HEK293T (cell line): ENCODE measurements around the gene RNF112.

ENCODE experiments used
- CTCF ChIA-PET: fragments of 350-600 bp; formaldehyde crosslinking; extraction: SDS; loops from one replicate; lab custom pipeline; 2021; ENCODE audit warnings: antibody characterized with exemption, inconsistent platforms; lab: Yijun Ruan, JAX
- POLR2A ChIA-PET: fragments of 350-600 bp; formaldehyde crosslinking; extraction: SDS; loops from one replicate; lab custom pipeline; 2020; ENCODE audit warnings: antibody characterized with exemption, inconsistent platforms; lab: Yijun Ruan, JAX
- DNase-seq: peaks from one replicate; pipeline ENCODE4 v3.0.0; 2012; ENCODE audit warnings: mixed read lengths; ENCODE audit errors: extremely low spot score
- ARNT ChIP-seq: fragments of 450-650 bp; IDR thresholded peaks from 2 replicates; pipeline ENCODE4 v1.6.1; 2017; ENCODE audit warnings: mild to moderate bottlenecking
- BHLHE40 ChIP-seq: fragments of 450-650 bp; IDR thresholded peaks from 2 replicates; pipeline ENCODE4 v1.6.1; 2016; ENCODE audit warnings: mild to moderate bottlenecking, moderate library complexity, borderline replicate concordance
- CTBP1 ChIP-seq: fragments of 450-650 bp; IDR thresholded peaks from 2 replicates; pipeline ENCODE4 v1.6.1; 2016; ENCODE audit warnings: borderline replicate concordance
- ELF4 ChIP-seq: fragments of 450-650 bp; IDR thresholded peaks from 2 replicates; pipeline ENCODE4 v1.6.1; 2017; ENCODE audit warnings: antibody characterized with exemption
- FOXA1 ChIP-seq: fragments of 450-650 bp; IDR thresholded peaks from 2 replicates; pipeline ENCODE4 v1.6.1; 2016; ENCODE audit warnings: mild to moderate bottlenecking
- FOXK2 ChIP-seq: fragments of 450-650 bp; IDR thresholded peaks from 2 replicates; pipeline ENCODE4 v1.6.1; 2016; ENCODE audit warnings: mild to moderate bottlenecking
- FOXM1 ChIP-seq: fragments of 450-650 bp; IDR thresholded peaks from 2 replicates; pipeline ENCODE4 v1.6.1; 2017; ENCODE audit warnings: mild to moderate bottlenecking, borderline replicate concordance
- HDGF ChIP-seq: fragments of 450-650 bp; IDR thresholded peaks from 2 replicates; pipeline ENCODE4 v1.6.1; 2017; ENCODE audit warnings: antibody characterized with exemption, borderline replicate concordance
- L3MBTL2 ChIP-seq: fragments of 450-650 bp; conservative IDR thresholded peaks from 2 replicates; pipeline ENCODE4 v1.6.1; 2016; ENCODE audit warnings: mild to moderate bottlenecking
- LEF1 ChIP-seq: fragments of 450-650 bp; IDR thresholded peaks from 2 replicates; pipeline ENCODE4 v1.6.1; 2017; ENCODE audit warnings: mild to moderate bottlenecking, borderline replicate concordance
- NFRKB ChIP-seq: fragments of 450-650 bp; IDR thresholded peaks from 2 replicates; pipeline ENCODE4 v1.6.1; 2016; ENCODE audit warnings: mild to moderate bottlenecking, moderate library complexity
- PKNOX1 ChIP-seq: fragments of 450-650 bp; IDR thresholded peaks from 2 replicates; pipeline ENCODE4 v1.6.1; 2016
- SP1 ChIP-seq: fragments of 450-650 bp; IDR thresholded peaks from 2 replicates; pipeline ENCODE4 v1.6.1; 2017
- SUZ12 ChIP-seq: fragments of 450-650 bp; IDR thresholded peaks from 2 replicates; pipeline ENCODE4 v1.6.1; 2016; ENCODE audit warnings: mild to moderate bottlenecking
- TARDBP ChIP-seq: fragments of 450-650 bp; IDR thresholded peaks from 2 replicates; pipeline ENCODE4 v1.6.1; 2016
- ZNF384 ChIP-seq: fragments of 450-650 bp; IDR thresholded peaks from 2 replicates; pipeline ENCODE4 v1.6.1; 2016

Gene RNF112

GRCh38 chr17:19369107-19369778 is 41.8 kb upstream of the RNF112 start:
- CTCF ChIA-PET: no interaction called here
- POLR2A ChIA-PET: interaction anchor here (0.6 to 3.8 kb wide), 2 partner anchors 9 to 493 kb away, joined by 3 to 19 read pairs; partner anchors contain the start of gene MAPK7
- TF ChIP-seq LEF1 (no peak), PKNOX1 (no peak), CTBP1 (no peak), FOXA1 (no peak), ARNT (no peak), NFRKB (no peak)
- DNase-seq: no peak

- DNase-seq: no peak
- TF ChIP-seq ARNT (no peak), ELF4 (no peak), SP1 (no peak), TARDBP (no peak), PKNOX1 (no peak), L3MBTL2 (no peak), NFRKB (no peak), FOXA1 (no peak), ZNF384 (no peak)
- POLR2A ChIA-PET: interaction anchor here (3.8 kb wide), 1 partner anchor 8 kb away, joined by 19 read pairs; the partner anchor contains the start of gene MAPK7
- CTCF ChIA-PET: no interaction called here
These were observed 41.1 kb upstream of the RNF112 start for GRCh38 chr17:19369846-19370492.

GRCh38 chr17:19370493-19370960 is 40.5 kb upstream of the RNF112 start:
- TF ChIP-seq ZNF384 (no peak), FOXA1 (no peak), FOXM1 (no peak), LEF1 (no peak), ARNT (no peak), PKNOX1 (no peak), HDGF (no peak), SUZ12 (no peak), NFRKB (no peak), CTBP1 (no peak), TARDBP (no peak), BHLHE40 (no peak), ELF4 (no peak)
- ChIA-PET POLR2A (interaction anchor here (3.8 kb wide), 1 partner anchor 8 kb away, joined by 19 read pairs; the partner anchor contains the start of gene MAPK7), CTCF (interaction anchor here (0.6 kb wide), 1 partner anchor 836 kb away, joined by 3 read pairs; no protein-coding TSS in a partner anchor)
- no peak for DNase-seq

- TF ChIP-seq FOXM1 (no peak), L3MBTL2 (no peak), SP1 (no peak), HDGF (no peak), SUZ12 (no peak), BHLHE40 (no peak), ZNF384 (no peak), CTBP1 (no peak), PKNOX1 (no peak), ARNT (no peak), LEF1 (no peak), FOXK2 (no peak), FOXA1 (no peak), TARDBP (no peak), NFRKB (no peak), ELF4 (no peak)
- POLR2A ChIA-PET: no interaction called here
- CTCF ChIA-PET: interaction anchor here (0.6 kb wide), 1 partner anchor 835 kb away, joined by 3 read pairs; no protein-coding TSS in a partner anchor
- DNase-seq: no peak
These were observed 39.6 kb upstream of the RNF112 start for GRCh38 chr17:19371259-19372010.

GRCh38 chr17:19372011-19372370 is 39.0 kb upstream of the RNF112 start:
- POLR2A ChIA-PET: no interaction called here
- TF ChIP-seq FOXK2: no peak
- TF ChIP-seq SUZ12: no peak
- no peak for TF ChIP-seq CTBP1
- no peak for TF ChIP-seq ZNF384
- no peak for TF ChIP-seq LEF1
- TF ChIP-seq PKNOX1: no peak
- no peak for TF ChIP-seq L3MBTL2
- TF ChIP-seq ARNT: no peak
- TF ChIP-seq SP1: no peak
- no peak for TF ChIP-seq FOXM1
- no peak for TF ChIP-seq TARDBP
- TF ChIP-seq HDGF: no peak
- no peak for TF ChIP-seq ELF4
- TF ChIP-seq NFRKB: no peak
- no peak for TF ChIP-seq BHLHE40
- no peak for TF ChIP-seq FOXA1
- CTCF ChIA-PET: no interaction called here
- no peak for DNase-seq
